GM12878 (cell line): Measurements from ENCODE around the gene A2ML1. TPM values are rescaled to one million over a fixed set of nuclear protein-coding genes. Genes with fewer than 3 reads are reported as not detected.

Experiments
- ATAC-seq: fragments of 200-7000 bp; cut with Tn5 transposase; 3 replicates; pipeline ENCODE4 v1.9.1; 2020; ENCODE audit warnings: mild to moderate bottlenecking, moderate library complexity
- BruUV-seq: library from RNA; stranded (reverse); fragments of 400-500 nt; replicated peaks from 2 replicates; lab custom pipeline; 2021; lab: Mats Ljungman, UMichigan
- CTCF ChIA-PET: fragments of 300-600 bp; sonication (Branson Sonifier 250); formaldehyde crosslinking; extraction: SDS; loops from one replicate; lab custom pipeline; 2021; ENCODE audit warnings: inconsistent platforms; lab: Yijun Ruan, JAX
- POLR2A ChIA-PET: fragments of 350-600 bp; formaldehyde crosslinking; extraction: SDS; loops from one replicate; lab custom pipeline; 2021; ENCODE audit warnings: inconsistent platforms; lab: Charles Lee
- RAD21 ChIA-PET: fragments of 300-600 bp; sonication (Branson Sonifier 250); formaldehyde crosslinking; loops from one replicate; lab custom pipeline; 2023; ENCODE audit warnings: antibody characterized with exemption; ENCODE audit not compliant: unreplicated experiment; lab: Charles Lee
- SMC1A ChIA-PET: fragments of 300-600 bp; sonication (Branson Sonifier 250); formaldehyde crosslinking; loops from one replicate; lab custom pipeline; 2023; ENCODE audit not compliant: unreplicated experiment, uncharacterized antibody; lab: Charles Lee
- DNase-seq: peaks from one replicate; pipeline ENCODE4 v3.0.0-alpha.2; 2011; ENCODE audit warnings: low read depth, low spot score
- FAIRE-seq: peaks from 3 replicates; lab custom pipeline; 2011; peaks lifted over from hg19 to GRCh38; lab: Jason Lieb, UNC
- H2AFZ ChIP-seq: 2 replicates; pipeline ENCODE4 v1.6.0; 2011; ENCODE audit warnings: low read depth, low read length, control low read depth; ENCODE audit not compliant: control insufficient read depth
- H3K27ac ChIP-seq: 2 replicates; pipeline ENCODE4 v1.5.1; 2011; ENCODE audit warnings: control low read depth; ENCODE audit not compliant: control insufficient read depth, insufficient read depth
- H3K27me3 ChIP-seq, 2 experiments: replicated peaks in 1 of 2; 2 replicates each; pipeline versions ENCODE4 v1.6.0 to v1.6.1; 2011; ENCODE audit warnings: low read length in 1 of 2; ENCODE audit not compliant: control insufficient read depth in 2 of 2, insufficient read depth in 2 of 2
- H3K36me3 ChIP-seq, 2 experiments: 2 replicates each; pipeline ENCODE4 v1.5.1; 2011; ENCODE audit warnings: low read length in 1 of 2; ENCODE audit not compliant: control insufficient read depth in 2 of 2, insufficient read depth in 2 of 2
- H3K4me1 ChIP-seq: 2 replicates; pipeline ENCODE4 v1.6.1; 2011; ENCODE audit warnings: mild to moderate bottlenecking, low read length, moderate library complexity, mixed read lengths; ENCODE audit not compliant: control insufficient read depth, insufficient read depth
- H3K4me2 ChIP-seq: 2 replicates; pipeline ENCODE4 v1.6.0; 2011; ENCODE audit warnings: control low read depth; ENCODE audit not compliant: control insufficient read depth, insufficient read depth
- H3K4me3 ChIP-seq: fragments of 200-600 bp; sonication (generic); 2 replicates; pipeline ENCODE4 v1.5.1; 2016
- H3K79me2 ChIP-seq: 2 replicates; pipeline ENCODE4 v1.6.0; 2011; ENCODE audit warnings: low read length; ENCODE audit not compliant: control insufficient read depth, insufficient read depth
- H3K9ac ChIP-seq: 2 replicates; pipeline ENCODE4 v1.8.0; 2011; ENCODE audit warnings: low read length, control low read depth, mixed read lengths; ENCODE audit not compliant: control insufficient read depth, insufficient read depth
- H3K9me3 ChIP-seq: replicated peaks from 3 replicates; pipeline ENCODE4 v1.5.1; 2011; ENCODE audit warnings: mild to moderate bottlenecking, low read length; ENCODE audit not compliant: control insufficient read depth, insufficient read depth
- H4K20me1 ChIP-seq: 2 replicates; pipeline ENCODE4 v1.6.0; 2011; ENCODE audit not compliant: control insufficient read depth, insufficient read depth
- CTCF ChIP-seq, 3 experiments: IDR thresholded peaks in 2 of 3; conservative IDR thresholded peaks in 1 of 3; 2 replicates each; pipeline ENCODE4 v1.5.1; 2011; ENCODE audit warnings: low read depth in 3 of 3, low read length in 3 of 3, mild to moderate bottlenecking in 3 of 3, control low read depth in 2 of 3, moderate library complexity in 2 of 3, inconsistent platforms in 1 of 3, mixed read lengths in 1 of 3; ENCODE audit not compliant: control insufficient read depth in 2 of 3, insufficient read depth in 1 of 3; ENCODE audit errors: extremely low read depth in 1 of 3
- MYC ChIP-seq: IDR thresholded peaks from 2 replicates; pipeline ENCODE4 v1.6.1; 2011; ENCODE audit warnings: mild to moderate bottlenecking, low read length, moderate library complexity, inconsistent platforms; ENCODE audit not compliant: insufficient read depth, insufficient replicate concordance, insufficient read length, severe bottlenecking
- PKNOX1 ChIP-seq: fragments of 450-650 bp; IDR thresholded peaks from 2 replicates; pipeline ENCODE4 v1.6.1; 2016; ENCODE audit warnings: mild to moderate bottlenecking
- ZBTB11 ChIP-seq: fragments of 450-650 bp; formaldehyde crosslinking; IDR thresholded peaks from 2 replicates; pipeline ENCODE4 v1.5.0; 2022; ENCODE audit warnings: mild to moderate bottlenecking, missing genetic modification characterization
- WGBS: methylation state at CpG from one replicate; pipeline ENCODE4 v1.1.6; 2016; ENCODE audit warnings: low lambda C conversion rate; ENCODE audit not compliant: insufficient replicate concordance, insufficient coverage; ENCODE audit errors: missing lambda C conversion rate; 5-methylcytosine and 5-hydroxymethylcytosine counted together
- in situ Hi-C: fragments of 300-500 bp; cut with MboI; formaldehyde crosslinking; loops from 9 replicates; pipeline ENCODE4 v1.14.3; 2018; ENCODE audit warnings: mixed read lengths
- intact Hi-C: fragments of 100-400 bp; cut with micrococcal nuclease; formaldehyde crosslinking; loops from one replicate; pipeline ENCODE4 v1.14.2; 2022; ENCODE audit not compliant: unreplicated experiment
- polyA plus RNA-seq, 11 experiments: library from polyadenylated mRNA; depleted of rRNA in 4 of 11; unstranded in 6 of 11; stranded (reverse) in 5 of 11; fragments of >200 nt; fragmentation: Nextera tagmentation in 4 of 11; fragmentation: Illumina TruSeq in 1 of 11; extraction: Ambion mirVana in 4 of 11; extraction: Trizol in 1 of 11; gene quantifications; 1 replicate in 1 of 11; 2 replicates in 10 of 11; pipeline versions ENCODE4 v1.2.1 to v1.2.3, GENCODE V29; 2011 to 2016; ENCODE audit warnings: inconsistent platforms in 2 of 11, missing spikeins in 2 of 11, low read depth in 1 of 11
- total RNA-seq, 4 experiments: library from RNA; depleted of rRNA in 3 of 4; stranded (reverse); fragments of >200 nt in 3 of 4; fragmentation: Illumina TruSeq in 1 of 4; extraction: Trizol in 1 of 4; gene quantifications; 2 replicates each; pipeline versions ENCODE4 v1.2.1 to v1.2.3, GENCODE V29; 2013 to 2021

A2ML1 gene
- total and polyA plus RNA-seq, 10 of the 15 experiments (the other 5 are each of a cell fraction or from before 2014, with no cell fraction given): not detected

- TF ChIP-seq ZBTB11: no peak
Observed at GRCh38 chr12:8911606-8912268, 89.3 kb downstream of the A2ML1 start (continued).

- FAIRE-seq: no peak
- ATAC-seq: peak; percentile 50
- ChIA-PET RAD21 (interaction anchor here (0.6 kb wide), 1 partner anchor 686 kb away, joined by 3 read pairs; no protein-coding TSS in a partner anchor), CTCF (interaction anchor here (1.1 to 1.6 kb wide), 3 partner anchors 9 to 136 kb away, joined by 4 to 10 read pairs (median 4); partner anchors contain the start of gene M6PR), SMC1A (interaction anchor here (1.0 to 2.8 kb wide), 3 partner anchors 35 to 119 kb away, joined by 3 to 12 read pairs (median 8); partner anchors contain the start of gene M6PR), POLR2A (no interaction called here)
- Histone ChIP-seq H3K4me2 (no peak overlapping the region), H2AFZ (no peak overlapping the region), H3K27me3 (no peaks in the 10 kb centered on the region; a peak in 1 of 4 replicates), H3K9me3 (no peaks in the 10 kb centered on the region), H4K20me1 (no peaks in the 10 kb centered on the region), H3K4me1 (peaks cover 4% of the 10 kb centered on the region), H3K36me3 (no peaks in the 10 kb centered on the region), H3K79me2 (no peaks in the 10 kb centered on the region), H3K9ac (no peak overlapping the region), H3K4me3 (no peak overlapping the region), H3K27ac (no peak overlapping the region)
- DNase-seq: no peak
- TF ChIP-seq CTCF (IDR thresholded peaks at IDR 0.05 in 2 of 3, conservative IDR thresholded peaks at IDR 0.05 in 1 of 3; ENCODE audit: control insufficient read depth in 2 of 3, extremely low read depth in 1 of 3, insufficient read depth in 1 of 3, low read depth in 3 of 3, low read length in 3 of 3) (0 out of 6 replicates have a peak, but pooled peaks of 1 of the 3 experiments have one; percentile 24), MYC (no peak), PKNOX1 (0 out of 2 replicates have a peak, but pooled peaks have one; percentile 21)
- in situ Hi-C loops (no loop called here), intact Hi-C loops (loop anchor here (10.0 kb wide), 1 partner anchor 132 kb away; no protein-coding TSS in a partner anchor)
- BruUV-seq: no TSS peak
- 36% methylated on average over 9 of the region's 9 CpGs for WGBS
Observed at GRCh38 chr12:8912914-8913313, 90.5 kb downstream of the A2ML1 start.
